GM19035 (cell line): Measurements from ENCODE around the gene STX8.
A peak's percentile ranks its signal among the peaks of the same experiment; 100 is the strongest.

Experiments used
- ATAC-seq: cut with Tn5 transposase; IDR thresholded peaks from one replicate; pipeline ENCODE4 v1.9.1; 2021; ENCODE audit not compliant: unreplicated experiment

STX8 gene

DNA sequence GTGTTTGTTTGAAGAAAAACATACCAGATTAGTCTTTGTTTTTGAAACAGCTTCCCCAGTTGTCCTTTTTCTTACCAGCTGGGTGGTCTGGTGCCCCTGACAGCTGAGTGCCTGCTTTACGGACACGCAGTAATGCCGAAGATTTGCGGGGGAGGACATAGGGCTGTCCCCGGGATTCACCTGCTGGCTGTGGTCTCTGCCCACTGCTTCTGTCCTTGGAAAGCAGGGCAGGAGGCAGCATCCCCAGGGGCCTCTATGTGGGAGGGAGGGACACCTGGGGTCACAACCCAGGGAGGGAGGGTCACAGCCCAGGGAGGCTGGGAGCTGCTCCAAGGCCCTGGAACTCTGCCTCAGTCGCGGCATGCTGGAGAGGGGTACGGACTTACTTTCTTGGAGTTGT is 332.6 kb downstream of the STX8 start:
- ATAC-seq, result no peak

DNA sequence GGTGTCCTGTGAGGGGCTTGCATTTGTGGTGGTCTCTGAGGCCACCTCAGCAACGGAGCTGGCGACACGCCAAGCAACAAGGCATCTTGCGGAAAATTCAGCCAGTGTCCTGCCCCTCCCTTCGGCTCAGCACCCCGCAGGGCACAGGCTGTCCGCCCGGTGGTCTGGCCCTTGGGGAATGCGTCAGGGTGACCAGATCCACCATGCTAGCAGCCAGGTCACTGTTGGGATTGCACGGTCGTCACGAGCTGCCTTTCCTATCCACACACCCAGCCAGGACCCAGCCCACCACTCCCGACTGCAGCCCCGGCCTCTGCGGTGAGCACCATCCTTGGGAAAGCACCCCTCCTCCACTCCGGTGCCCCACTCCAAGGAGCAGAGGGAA is 333.1 kb downstream of the STX8 start:
- no peak for ATAC-seq

DNA sequence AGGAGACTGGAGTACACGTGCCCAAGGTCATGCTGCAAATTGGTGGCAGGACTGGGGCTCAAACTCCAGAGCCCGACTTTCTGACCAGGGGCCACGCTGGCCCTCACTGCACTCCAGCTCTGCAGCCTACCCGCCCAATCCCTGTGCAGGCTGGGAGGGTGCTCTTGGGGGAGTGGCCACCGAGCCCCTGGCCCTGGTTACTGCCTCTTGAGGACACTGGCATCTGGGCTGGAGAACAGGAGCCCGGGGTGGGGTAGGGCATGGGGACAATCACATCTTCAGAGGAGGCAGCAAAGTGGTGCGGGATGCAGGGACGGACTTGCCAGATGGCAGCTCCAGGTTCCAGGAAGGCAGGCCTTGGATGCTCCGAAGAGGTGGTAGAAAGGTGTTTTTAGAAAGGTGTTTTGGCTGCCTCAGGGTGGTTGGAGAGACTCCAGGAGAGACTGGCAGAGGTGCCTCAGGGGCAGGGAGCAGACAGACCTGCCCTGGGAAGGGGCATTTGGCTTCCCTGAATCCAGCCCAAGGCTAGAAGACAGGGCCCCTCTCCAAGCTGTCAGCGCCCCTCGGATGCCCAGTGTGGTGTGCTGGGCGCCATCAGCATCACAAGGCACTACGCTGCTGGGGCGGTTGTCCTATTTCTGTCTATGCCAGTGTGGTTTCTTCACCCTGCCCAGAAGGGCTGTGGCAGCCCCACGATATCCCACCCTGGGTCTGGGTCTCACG is 333.7 kb downstream of the STX8 start:
- ATAC-seq, result no peak

DNA sequence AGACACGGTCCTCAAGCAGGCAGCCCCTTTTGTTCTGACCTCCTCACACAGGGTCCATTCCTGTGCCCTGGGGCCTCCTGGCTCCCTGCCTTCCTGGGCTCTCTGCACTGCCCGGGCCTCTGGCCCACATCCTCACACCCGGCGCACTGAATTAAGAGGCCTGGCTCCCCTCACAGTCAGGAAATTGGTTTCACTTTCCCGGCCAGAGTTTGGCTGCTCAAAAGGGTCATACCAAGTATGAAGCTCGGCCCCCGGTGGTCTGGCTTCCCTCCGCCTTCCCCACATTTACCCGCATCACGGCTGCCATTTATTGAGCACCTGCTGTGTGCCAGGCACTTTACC is 334.3 kb downstream of the STX8 start:
- ATAC-seq, result no peak

DNA sequence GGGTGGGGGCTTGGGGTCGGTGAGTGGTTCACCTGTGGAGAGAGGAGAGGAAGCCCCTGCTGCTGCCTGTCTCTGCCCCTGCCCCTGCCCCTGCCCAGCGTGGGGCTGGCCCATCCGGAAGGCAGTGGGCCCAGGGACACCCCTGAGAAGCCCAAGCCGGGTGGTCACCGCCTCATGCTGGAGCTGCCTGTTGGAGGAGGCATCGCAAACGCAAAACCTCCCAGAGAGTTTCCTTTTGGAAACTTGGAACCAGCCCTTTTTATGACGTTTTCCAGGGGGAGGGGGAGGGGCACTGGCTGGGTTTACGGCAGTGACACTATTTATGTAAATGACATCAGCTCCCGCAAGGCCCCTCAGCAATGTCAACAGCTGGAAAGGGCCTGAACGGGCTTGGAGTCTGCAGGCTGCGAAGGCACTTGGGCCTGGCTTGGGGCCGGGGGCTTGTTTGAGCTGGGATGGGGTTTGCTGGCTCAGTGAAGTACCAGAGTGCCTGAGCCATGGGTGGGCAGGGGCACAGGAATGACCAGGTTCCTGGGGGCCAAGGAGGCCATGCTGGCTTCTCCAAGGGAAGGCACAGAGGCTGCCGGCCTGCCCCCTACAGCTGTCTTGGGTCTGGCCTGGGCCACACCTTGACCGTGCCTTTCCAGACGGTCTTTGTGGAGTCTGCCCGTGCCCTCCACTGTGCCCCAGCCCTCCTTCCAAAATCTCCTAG is 334.8 kb downstream of the STX8 start:
- no peak for ATAC-seq

DNA sequence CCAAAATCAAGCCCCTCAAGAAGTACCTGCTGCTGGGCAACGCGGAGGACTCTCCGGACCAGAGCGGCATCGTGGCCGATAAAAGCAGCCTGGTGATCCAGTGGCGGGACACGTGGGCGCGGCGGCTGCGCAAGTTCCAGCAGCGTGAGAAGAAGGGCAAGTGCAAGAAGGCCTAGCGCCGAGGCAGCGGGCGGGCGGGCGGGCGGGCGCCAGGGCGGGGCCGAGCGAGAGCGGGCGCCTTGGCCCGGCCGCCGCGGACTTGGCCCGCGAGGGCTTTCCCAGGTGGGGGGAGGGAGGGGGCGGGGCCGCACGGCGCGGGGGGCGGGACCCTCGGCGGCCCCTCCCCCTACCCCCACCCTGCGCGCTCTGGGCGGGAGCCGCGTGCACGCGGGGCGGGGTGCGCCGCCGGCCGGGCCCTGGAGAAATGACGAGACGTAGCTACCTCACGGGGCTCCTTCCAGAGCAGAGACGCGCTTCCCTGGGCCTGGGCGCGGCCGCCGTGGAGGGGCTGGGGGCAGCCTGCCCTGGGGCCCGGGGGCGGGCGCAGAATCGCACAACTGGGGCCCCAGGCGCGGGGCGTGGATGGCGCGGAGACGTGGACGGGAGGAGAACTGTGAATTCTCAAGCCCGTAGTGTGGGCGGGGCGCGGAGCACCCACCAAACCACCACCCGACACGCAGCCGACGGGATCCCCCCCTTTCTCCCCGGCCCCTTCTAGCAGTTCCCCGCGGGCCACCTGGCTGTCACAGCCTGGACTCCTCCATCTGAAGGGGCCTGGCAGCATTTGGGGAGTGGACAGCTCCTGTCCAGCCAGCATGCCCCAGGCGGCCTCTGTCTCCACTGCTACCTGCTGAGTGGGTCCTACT is 335.6 kb downstream of the STX8 start:
- peak; percentile 60 for ATAC-seq

DNA sequence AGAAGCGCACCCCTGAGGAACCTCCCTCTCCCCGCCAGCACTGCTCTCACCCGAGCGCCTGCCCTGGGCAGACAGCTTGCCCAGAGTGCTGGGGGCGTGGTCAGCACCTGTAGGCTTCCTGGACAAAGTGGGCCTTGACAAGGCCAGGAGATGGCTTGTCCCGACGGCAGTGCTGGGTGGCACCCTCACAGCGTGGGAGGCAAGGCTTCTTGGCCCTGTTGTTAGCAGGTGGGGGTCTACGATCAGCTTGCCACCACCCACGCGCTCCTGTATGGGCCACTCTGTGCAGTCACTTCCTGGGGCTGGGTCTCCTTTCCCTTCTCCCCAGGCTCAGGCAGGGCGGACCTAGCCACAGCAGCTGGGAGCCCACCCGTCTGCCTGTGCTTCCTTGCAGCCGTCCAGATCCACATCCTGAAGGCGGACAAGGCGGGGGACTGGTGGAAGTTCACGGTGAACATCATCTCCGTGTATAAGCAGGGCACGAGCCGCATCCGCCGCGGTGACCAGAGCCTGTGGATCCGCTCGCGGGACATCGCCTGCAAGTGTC is 336.3 kb downstream of the STX8 start:
- ATAC-seq, result no peak

DNA sequence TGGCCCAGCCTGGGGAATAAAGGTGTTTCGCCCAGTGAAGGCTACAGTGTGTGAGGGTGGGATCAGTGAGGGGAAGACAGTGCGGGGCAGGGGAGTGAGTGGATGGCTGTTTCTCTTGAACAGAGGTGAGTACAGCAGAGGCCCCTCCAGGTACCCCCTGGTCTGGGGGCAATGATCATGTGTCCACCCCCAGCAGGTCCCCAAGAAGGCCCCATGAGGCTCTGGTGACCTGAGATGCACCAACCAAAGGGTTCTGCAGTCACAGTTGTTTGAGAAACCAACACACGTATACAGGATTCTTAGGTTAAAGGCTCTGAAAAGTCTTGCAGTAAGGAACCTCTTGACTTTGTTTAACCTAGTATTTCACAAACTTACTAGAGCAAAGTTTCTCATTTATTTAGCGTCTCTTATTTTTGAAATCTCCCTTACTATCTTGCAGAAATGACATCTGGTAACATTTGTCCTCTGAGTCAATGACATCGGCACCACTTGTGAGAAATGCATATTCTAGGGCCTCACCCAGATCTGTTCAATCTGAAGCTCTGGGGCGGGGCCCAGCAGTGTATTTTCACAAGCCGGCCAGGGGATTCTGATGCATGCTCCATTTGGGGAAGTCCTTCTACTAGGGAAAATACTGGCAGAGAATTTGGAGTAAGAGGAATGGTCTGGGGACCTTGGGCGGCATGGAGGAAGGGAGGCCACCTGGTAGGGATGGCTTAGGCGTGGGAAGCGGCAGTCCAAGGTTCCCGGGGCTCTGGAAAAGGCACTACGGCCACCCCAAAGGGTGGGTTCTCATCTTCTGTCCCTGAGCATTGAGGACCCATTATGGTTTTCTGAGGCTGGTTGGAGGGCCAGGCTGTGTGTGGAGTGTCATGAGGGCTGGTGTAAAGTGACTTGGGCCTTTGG is 337.0 kb downstream of the STX8 start:
- no peak for ATAC-seq

DNA sequence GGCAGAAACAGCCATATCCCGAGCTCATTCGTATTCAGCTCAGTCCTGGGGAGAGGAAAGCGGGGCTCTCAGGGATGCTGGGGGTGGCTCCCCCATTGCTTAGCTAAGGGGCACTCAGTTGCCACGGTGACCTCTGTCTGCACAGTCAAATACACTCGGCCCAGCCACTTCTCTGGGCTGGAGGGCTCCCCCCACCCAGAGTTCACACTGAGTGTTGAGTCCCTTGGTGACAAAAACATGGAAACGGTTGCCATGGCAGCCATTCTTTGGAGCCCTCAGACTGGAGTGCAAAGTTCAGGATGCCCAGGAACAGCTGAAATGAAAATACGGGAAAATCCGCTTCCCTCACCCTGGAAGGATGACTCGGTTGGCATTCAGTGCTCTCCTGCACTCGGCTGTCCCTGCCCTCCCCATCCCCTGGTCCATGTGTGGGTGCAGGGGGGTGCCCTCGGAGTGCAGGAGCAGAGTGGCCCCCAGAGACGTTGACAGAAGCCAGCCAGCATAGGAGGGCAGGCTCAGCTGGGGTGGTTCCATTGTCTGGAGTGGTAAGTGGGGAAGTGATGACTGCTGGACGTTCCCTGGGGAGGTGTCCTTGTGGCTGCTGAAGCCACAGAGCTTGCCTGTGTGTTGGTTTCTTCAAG is 337.8 kb downstream of the STX8 start:
- no peak for ATAC-seq

DNA sequence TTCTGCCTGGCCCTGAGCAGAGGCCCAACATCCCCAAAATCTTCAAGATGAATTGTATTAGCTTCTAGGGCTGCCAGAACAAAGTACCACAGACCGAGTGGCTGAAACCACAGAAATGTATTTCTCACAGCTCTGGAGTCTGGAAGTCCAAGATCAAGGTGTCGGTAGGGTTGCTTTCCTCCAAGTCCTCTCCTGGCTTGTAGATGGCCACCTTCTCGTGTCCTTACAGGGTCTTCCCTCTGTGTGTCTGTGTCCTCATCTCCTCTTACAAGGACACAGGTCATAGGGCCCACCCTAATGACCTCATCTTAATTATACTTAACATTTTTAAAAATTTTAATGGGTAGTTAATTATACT is 338.6 kb downstream of the STX8 start:
- ATAC-seq, result no peak

DNA sequence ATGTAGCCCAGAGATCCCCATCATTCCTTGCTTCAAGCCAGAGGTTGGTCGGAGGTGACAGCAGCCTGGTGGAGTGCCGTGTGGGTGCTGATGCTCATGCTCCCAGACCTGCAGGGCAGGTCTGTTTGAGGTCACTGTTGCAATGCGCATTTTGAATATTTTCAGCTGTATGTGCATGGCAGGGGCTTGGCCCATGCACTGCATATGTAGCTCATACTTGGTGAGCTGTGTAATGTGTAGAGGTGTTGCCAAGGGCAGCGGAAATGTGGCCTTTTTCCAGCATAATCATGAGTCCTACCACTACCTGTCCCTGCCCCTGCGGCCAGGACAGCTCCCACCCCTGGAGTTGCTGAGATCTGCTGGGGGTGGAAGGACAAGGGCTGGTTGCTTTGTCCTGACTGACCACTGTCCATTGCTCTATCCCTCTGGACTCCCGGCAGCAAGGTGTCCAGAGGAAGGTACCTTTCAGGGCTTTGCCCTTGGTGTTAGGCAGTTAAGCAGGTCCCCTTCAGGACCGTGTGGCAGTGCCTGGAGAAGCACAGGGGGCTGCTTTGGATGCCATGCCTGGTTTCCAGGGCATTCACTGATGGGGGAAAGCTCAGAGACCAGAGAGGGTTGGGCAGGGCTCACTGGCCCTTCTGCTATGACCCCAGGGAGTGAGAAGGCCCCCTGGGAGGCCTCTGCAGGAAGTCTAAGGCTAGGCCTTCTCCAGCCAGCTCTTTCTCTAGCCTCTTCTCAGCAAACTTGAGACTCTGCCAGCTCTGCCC is 339.2 kb downstream of the STX8 start:
- no peak for ATAC-seq

DNA sequence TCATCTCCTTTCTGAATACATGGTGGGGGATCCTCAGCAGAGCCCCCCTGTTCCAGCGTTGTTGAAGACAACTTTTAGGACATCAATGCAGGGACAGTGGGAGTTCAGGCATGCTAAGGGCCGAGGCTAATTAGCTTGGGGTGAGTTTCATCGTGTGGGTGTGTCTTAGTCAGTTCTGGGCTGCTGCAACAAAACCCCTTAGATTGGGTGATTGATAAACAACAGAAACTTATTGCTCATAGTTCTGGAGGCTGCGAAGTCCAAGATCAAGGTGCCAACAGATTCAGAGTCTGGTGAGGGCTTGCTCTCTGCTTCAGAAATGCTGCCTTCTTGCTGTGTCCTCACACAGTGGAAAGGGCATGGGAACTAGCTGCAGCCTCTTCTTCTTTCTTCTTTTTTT is 340.3 kb downstream of the STX8 start:
- no peak for ATAC-seq

DNA sequence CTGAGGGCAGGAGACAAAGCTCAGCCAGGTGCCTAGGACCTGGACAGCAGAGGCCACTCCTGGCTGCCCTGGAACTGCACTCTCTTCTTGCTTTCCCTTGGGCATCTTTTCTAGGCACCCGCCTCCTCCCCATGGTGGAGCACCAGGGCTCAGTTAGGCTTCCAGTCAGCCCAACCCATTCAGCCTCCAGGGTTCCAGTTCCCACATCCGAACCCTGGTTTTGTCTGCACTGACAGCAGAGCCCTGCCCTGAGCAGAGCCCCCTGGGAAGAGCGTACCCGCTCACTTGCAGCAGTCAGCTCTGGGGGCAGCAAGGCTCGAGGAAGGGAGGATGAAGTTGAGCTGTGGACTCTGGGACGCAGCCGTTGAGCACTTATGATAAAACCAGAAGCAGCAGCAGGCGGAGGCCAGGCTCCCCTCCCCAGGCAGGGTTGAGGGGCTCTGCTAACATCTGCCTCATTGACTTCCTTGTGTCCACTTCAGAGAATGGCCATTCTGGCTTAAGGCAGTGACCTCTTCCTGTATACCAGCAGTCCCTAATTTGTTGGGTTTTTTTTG is 341.2 kb downstream of the STX8 start:
- no peak for ATAC-seq

DNA sequence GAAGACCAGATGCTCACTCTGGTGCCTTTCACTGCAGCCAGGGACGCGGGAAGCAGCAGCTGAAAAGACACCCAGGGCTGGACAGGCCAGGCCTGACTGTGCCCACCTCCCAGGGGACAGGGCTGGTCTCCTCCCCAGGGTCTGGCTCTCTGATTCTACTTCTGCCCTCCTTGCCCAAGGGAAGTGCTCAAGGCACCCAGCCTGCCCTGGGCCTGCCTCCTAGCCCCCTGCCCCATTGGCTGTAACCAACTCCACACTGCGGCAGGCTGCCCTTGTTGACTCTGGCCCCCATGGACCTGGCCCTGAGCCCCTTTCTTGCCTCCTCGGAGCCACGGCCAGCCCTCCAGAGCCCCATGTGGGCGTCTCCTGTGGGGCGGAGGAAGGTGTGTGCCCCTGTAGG is 341.9 kb downstream of the STX8 start:
- ATAC-seq, result no peak

DNA sequence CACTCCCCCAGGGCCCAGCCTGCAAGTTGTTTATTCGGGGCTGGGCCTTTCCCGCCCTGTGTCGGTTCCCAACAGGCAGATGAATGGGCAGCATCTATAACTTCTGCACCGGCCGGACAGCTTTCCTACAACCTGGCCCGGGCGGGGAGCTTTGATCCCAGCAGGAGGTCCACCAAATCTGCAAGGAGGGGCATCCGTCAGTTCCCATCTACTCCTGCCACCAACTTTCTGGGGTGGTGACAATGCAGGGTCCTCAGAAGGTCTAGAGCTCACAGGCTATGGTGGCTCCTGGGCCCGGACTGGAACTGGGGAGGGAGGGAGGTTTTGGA is 342.4 kb downstream of the STX8 start:
- ATAC-seq, result no peak

DNA sequence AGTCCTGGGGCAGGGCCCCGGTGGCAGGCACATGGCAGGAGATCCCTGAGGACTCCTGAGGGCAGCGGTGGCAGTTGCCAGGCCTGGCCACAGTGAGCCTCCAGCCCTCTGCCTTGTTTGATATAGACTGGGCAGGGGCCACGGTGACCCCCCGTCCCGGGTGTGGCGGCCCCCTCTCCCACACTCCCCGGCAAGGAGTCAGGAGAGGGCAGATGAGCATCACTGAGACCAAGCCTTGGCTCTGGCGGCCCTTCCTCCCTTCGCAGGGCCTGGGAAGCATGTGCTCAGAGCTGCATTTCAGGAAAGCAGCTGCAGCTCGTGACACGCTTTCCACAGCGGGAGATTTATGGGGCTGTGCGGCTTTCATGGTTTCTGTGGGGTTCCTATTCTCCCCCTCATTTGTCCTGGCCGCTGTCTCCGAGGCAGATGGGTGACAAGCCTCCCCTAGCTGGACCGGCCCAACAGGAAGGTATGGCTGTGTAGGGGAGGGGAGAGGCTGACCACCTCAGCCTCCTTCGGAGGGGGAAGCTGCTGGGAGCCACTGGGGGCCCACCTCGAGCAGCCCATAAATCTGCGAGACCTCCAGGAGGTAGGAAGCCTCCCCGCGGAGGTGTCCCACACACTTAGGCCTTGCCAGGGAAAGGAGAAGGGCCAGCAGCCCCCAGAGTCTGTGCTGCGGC is 342.9 kb downstream of the STX8 start:
- no peak for ATAC-seq

DNA sequence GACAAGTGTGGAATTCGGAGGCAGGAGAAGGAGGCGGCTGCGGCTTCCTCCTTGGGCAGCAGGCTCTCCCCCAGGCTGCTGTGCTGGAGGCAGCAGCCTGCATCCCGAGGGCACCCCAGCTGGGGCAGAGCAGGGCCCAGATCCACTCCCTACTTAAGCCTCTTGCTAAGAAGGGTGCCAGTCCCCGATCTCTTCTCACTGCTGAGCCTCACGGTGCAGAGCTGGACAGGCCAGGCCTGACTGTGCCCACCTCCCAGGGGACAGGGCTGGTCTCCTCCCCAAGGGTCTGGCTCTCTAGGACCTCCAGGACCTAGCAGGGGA is 343.5 kb downstream of the STX8 start:
- ATAC-seq, result no peak

DNA sequence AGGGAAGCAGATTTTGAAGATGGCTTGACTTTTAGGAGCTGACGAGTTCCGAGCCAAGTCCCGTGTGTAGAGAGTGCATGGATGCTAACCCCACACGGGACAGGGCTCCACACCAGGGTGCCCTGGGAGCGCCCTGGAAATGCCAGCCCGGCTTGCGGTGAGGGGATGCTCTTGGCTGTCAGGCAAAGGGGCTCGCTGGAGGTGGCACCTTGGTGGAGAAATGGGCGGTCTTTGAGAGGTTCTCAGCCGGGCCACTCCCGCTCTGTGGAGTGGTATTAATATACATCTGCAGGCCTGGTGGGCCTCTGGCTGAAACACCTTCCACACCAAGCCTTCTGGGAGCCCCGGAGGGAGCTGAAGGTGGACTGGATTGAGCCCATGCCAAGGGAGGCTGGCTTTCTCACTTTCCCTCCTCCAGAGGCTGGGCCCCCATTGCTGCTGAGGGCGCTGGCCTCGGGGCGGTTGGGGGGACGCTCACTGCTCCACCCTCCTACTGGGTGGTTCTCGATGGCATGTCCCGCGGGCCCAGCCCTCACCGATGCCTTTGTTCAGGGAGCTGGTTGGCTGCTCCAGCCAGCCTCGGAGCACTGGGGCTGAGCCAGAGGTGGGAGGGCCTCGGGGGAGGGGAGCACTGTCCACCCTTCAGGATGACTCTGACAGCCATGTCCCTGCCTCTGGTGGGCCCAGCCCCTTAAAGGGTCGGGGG is 344.0 kb downstream of the STX8 start:
- ATAC-seq, result no peak
